GM18505 (cell line): ENCODE results near the gene SEMA3B.
A peak's percentile ranks its signal among the peaks of the same experiment; 100 is the strongest.

Experiments used
- ATAC-seq: cut with Tn5 transposase; IDR thresholded peaks from one replicate; pipeline ENCODE4 v1.9.1; 2021; ENCODE audit not compliant: unreplicated experiment
- POLR2A ChIP-seq: IDR thresholded peaks from 4 replicates; pipeline ENCODE4 v1.6.1; 2011; ENCODE audit warnings: borderline replicate concordance; ENCODE audit not compliant: insufficient read depth, insufficient read length; ENCODE audit errors: extremely low read depth

Gene SEMA3B

DNA sequence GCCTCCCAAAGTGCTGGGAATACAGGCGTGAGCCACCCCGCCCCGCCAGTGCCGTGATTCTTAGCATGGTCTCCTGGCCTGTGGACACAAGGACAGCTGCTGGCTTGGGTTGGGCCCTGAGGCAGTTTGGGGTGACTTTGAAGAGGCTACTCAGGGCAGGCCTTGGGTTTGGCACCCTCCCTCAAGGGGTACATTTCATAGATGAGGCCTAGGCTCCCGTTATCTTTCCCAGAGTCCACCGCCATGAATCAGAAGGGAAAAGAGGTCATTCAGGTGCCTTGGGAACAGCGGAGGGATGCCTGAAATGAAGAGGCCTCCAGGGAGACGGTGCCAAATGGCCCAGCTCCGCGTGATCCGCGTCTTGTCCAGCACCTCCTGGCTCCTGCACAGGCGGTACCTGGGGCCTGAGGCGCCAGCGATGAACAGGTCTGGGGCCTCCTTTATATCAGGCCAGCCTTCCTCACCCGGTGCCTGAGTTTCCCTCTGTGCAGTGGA, 23.6 kb upstream of the SEMA3B start:
- no peak for ATAC-seq
- no peak for TF ChIP-seq POLR2A

- ATAC-seq = peak; percentile 55
- TF ChIP-seq POLR2A = peak; percentile 11
Observed at GRCh38 chr3:50245831-50246516, 23.0 kb upstream of the SEMA3B start.

DNA sequence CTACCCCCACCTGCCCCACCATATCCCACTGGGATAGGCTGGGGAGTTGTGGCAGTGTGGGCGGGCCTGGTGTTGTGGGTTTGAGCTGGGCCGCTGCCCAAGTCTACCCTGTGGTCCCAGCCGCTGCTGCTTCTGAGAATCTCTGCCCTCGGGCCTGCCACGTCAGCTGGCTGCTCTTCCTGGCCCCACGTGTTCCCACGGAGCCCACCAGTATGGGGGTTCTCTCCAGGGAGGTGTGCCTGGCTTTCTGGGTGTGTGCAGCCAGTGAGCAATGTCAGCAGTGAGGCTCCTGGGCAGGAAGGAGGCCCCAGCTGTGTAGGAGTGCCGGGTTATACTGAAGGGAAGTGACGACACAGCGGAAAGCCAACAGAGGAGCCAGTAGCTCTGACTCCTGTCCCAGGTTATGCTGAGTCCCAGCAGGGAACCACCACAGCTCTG, 22.4 kb upstream of the SEMA3B start:
- peak; percentile 46 for TF ChIP-seq POLR2A
- peak; percentile 34 for ATAC-seq

DNA sequence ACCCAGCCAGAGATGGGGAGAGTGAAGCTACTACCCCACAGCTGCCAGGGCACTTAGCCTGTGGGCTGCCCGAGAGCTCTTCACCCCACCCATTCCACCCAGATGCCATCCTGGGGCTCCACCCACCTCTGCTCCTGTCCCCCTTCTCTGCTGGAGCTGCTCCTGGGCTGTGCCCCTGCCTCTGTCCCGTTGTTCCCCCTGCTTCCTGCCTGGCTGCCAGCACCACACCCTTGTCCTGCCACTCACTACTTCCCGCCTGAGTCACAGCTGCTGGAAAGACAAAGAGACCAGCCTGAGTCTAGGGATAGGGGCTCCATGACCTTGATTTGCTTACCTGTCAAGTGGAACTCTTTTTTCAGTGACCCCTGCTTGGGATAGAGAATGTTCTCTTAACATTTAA, 20.6 kb upstream of the SEMA3B start:
- TF ChIP-seq POLR2A = no peak

GRCh38 chr3:50249457-50249856, 19.5 kb upstream of the SEMA3B start:
- ATAC-seq = no peak
- TF ChIP-seq POLR2A = no peak

More for the DNA sequence above, 20.6 kb upstream of the SEMA3B start:
- no peak for ATAC-seq

DNA sequence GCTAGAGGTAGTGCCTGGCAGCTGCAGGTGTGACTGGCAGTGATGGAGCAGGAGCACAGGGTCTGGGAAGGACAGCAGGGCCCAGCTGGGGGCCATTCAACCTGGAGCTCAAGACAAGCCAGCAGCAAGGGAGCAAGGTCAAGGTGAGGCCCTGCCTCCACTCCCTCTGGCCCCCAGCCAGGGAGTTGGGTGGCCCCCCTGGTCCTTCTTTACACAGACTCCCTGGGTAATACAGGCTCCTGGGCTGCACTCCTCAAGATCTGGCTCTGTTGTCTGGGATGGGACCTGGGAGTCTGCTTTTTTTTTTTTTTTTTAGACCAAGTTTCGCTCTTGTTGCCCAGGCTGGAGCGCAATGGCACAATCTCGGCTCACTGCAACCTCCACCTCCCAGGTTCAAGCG, 18.4 kb upstream of the SEMA3B start:
- no peak for TF ChIP-seq POLR2A
- ATAC-seq = no peak

- no peak for TF ChIP-seq POLR2A
- no peak for ATAC-seq
Observed at GRCh38 chr3:50251220-50251619, 17.7 kb upstream of the SEMA3B start.

DNA sequence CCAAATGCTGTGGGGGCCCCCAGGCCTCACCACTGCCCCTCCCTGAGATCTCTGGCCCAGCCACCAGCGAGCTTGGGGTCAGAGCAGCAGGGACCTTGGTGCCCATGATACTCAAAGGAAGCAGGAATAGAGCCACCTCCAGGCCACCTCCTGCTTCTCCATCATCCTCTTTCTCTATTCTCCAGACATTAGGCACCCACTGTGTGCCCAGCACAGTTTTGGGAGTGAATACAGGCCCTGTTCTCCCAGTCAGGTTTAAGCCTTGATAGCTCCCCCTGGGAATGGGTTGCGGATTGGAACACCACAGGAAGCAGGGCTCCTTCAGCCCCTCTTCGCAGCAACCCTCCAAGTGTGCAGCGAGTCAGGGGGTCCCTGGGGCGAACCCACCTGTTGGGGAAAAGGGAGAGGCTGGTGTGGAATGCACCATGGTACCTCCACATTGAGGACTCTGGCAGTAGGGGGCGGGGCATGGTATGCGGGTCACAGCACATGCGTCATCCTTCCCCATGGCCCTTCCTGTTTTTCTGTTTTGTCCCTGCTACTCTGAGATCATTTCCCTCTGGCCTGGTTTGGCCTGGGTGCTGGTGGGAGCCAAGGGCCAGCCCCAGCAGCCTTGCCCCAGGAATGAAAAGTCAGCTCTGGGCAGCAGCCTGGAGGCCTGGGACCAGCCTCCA, 14.2 kb upstream of the SEMA3B start:
- ATAC-seq = no peak
- TF ChIP-seq POLR2A = no peak

DNA sequence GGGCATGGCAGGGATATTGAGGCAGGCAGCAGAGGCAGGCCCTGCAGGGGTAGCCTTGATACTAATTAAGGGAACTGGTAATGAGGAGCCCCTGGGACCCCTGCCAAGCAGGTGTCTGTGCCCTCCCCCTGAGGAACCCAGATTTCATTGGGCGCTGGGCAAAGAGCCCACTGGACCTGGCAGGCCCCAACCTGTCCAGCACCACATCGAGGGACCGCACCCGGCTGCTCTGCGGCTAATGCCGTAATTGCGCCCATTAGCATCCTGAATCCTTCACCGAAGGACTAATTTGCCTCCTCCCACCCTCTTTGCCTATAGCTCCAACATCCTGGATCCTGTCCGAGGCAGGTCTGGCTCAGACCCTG, 13.7 kb upstream of the SEMA3B start:
- no peak for TF ChIP-seq POLR2A
- ATAC-seq = no peak

DNA sequence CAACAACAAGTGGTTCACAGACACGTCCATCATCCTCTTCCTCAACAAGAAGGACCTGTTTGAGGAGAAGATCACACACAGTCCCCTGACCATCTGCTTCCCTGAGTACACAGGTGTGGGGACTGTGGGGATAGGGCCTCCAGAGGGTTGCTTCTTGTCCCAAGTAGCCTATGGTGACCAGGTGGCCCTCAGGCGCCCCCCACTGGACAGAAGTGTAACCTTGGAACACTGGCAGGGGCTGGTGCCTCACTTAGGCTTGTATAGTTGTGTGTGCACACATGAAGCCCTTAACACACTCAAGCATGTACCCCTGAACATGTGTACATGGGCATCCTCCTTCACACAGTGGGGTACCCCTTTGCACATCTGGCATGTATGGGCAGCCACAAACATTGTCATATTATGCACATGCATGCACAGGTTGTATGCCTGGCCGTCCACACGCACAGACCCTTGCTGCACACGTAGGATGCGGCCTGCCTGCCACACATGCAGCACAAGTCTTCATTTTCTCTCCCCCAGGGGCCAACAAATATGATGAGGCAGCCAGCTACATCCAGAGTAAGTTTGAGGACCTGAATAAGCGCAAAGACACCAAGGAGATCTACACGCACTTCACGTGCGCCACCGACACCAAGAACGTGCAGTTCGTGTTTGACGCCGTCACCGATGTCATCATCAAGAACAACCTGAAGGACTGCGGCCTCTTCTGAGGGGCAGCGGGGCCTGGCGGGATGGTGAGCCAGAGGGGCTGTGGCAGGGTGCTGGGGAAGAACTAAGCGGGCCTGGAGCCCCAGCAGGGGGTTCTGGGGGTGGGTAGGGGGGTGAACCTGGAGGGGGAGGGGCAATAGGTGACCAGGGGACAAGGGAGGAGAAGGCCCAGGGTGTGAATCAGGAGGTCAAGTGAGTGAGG, 11.7 kb upstream of the SEMA3B start:
- ATAC-seq = no peak
- no peak for TF ChIP-seq POLR2A

- ATAC-seq = no peak
- TF ChIP-seq POLR2A = no peak
Observed at GRCh38 chr3:50258029-50258680, 10.8 kb upstream of the SEMA3B start.

- TF ChIP-seq POLR2A = no peak
- ATAC-seq = no peak
Observed at GRCh38 chr3:50258979-50259378, 10.0 kb upstream of the SEMA3B start.
